ENCODE results near the gene FGD3.

DNA sequence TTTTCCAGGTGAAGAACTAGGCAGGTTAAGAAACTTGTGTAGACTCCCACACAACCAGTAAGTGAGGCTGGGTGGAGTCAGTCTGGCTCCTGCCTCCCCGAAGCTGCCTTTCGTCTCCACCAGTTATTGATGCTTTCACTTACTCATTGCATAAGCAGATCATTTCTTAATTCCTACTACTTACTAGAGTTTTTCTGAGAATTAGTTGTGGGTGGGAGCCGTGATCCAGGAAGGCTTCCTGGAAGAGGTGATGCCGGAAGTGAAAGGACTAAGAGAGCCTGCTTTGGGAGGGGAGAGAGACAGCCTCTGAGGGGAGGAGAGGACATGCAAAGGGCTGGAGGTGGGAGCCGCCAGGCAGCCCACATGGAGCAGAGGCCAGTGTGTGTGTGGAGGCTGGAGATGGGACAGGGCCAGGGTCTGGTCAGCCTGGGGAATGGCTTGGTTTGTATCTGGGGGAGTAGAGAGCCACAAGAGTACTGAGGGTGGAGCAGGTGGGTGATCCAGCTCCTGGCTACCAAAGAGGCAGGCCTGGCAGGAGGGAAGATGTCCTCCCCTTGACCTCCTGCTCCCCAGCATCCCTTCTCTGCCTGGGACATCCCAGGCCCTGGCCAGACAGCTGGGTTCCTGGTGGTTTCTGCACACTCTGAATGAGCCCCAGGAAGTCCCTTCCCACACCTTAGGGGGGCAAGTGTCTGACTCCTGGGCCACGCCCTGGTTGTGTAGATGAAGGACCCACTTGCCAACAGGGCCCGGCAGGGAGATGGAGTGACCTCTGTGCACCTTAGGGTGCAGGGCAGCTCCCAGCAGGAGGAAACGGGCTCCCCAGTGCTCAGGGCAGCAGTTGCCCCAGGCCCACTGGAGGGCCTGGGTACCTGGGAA lies 136.5 kb downstream of the FGD3 start:
- TF ChIP-seq CTCF (IDR thresholded peaks at IDR 0.05) (no peak), EZH2 (IDR thresholded peaks at IDR 0.05; ENCODE audit: borderline replicate concordance, insufficient read depth, low read depth, low read length, poor library complexity, severe bottlenecking) (no peak)

All from B cell (primary cell).